Chondrocyte (in vitro differentiated cells): ENCODE data around the gene PWP2. TPM values are rescaled to one million over a fixed set of nuclear protein-coding genes. Genes with fewer than 3 reads are reported as not detected.
A peak's percentile ranks its signal among the peaks of the same experiment; 100 is the strongest.
"Not testable (repeated sequence)": the region's sequence is repeated elsewhere in the genome, so short reads cannot be mapped to it uniquely, and the experiment has no call there.

Experiments
- DNase-seq: peaks from one replicate; pipeline ENCODE4 v3.0.0; 2021; ENCODE audit warnings: mixed read lengths, low spot score
- H3K27ac Mint-ChIP-seq: one replicate; pipeline ENCODE4 v1.8.0; 2021; ENCODE audit warnings: mild to moderate bottlenecking, moderate library complexity, mixed read lengths; ENCODE audit not compliant: unreplicated experiment
- H3K27me3 Mint-ChIP-seq: 2 replicates; pipeline ENCODE4 v1.8.0; 2021; ENCODE audit warnings: low read depth, mixed read lengths
- H3K36me3 Mint-ChIP-seq: 2 replicates; pipeline ENCODE4 v1.8.0; 2021; ENCODE audit warnings: low read depth, mixed read lengths
- H3K4me1 Mint-ChIP-seq: 2 replicates; pipeline ENCODE4 v1.8.0; 2021; ENCODE audit warnings: low read depth, mild to moderate bottlenecking, mixed read lengths
- H3K4me3 Mint-ChIP-seq: one replicate; pipeline ENCODE4 v1.8.0; 2021; ENCODE audit warnings: mild to moderate bottlenecking, moderate library complexity, mixed read lengths; ENCODE audit not compliant: unreplicated experiment
- H3K9me3 Mint-ChIP-seq: 2 replicates; pipeline ENCODE4 v1.8.0; 2021; ENCODE audit warnings: low read depth, mixed read lengths
- CTCF ChIP-seq: fragments of 200-600 bp; sonication (generic); IDR thresholded peaks from 2 replicates; pipeline ENCODE4 v1.5.0; 2021; ENCODE audit warnings: antibody characterized with exemption, mild to moderate bottlenecking, moderate library complexity
- long read RNA-seq: library from polyadenylated mRNA; stranded (forward); transcript quantifications from one replicate; pipeline ENCODE4 v2.0.0, GENCODE V29; 2021
- total RNA-seq: library from RNA; stranded (reverse); gene quantifications from 3 replicates; pipeline ENCODE4 v1.2.1, GENCODE V29; 2021

Gene PWP2
- 0.36 to 2.5 TPM (median 1.9 TPM) in 3 replicates for total RNA-seq
- long read RNA-seq = 0 reads

GRCh38 chr21:44107026-44107501 is at the start of gene PWP2:
Gene PWP2, plus strand, starts transcription at chr21:44107399. Its CDS starts 18 bp downstream, at chr21:44107417.
- not testable (repeated sequence) for H3K9me3 Mint-ChIP-seq, H3K4me3 Mint-ChIP-seq, H3K4me1 Mint-ChIP-seq, DNase-seq, H3K36me3 Mint-ChIP-seq, H3K27ac Mint-ChIP-seq, H3K27me3 Mint-ChIP-seq

GRCh38 chr21:44057960-44058651 is 49.1 kb upstream of the PWP2 start:
- H3K4me3 Mint-ChIP-seq = no peak overlapping the region
- no peak for DNase-seq
- peaks cover 18% of the 10 kb centered on the region for H3K36me3 Mint-ChIP-seq
- TF ChIP-seq CTCF = no peak
- no peaks in the 10 kb centered on the region for H3K9me3 Mint-ChIP-seq
- peak overlapping the region; percentile 73 for H3K27ac Mint-ChIP-seq
- peaks cover 37% of the 10 kb centered on the region for H3K4me1 Mint-ChIP-seq
- no peaks in the 10 kb centered on the region for H3K27me3 Mint-ChIP-seq

- TF ChIP-seq CTCF = no peak
- DNase-seq = no peak
- Mint-ChIP-seq H3K27me3 (no peaks in the 10 kb centered on the region), H3K4me3 (no peak overlapping the region), H3K36me3 (peaks cover 21% of the 10 kb centered on the region), H3K4me1 (peaks cover 36% of the 10 kb centered on the region), H3K27ac (no peak overlapping the region), H3K9me3 (no peaks in the 10 kb centered on the region)
Observed at GRCh38 chr21:44058652-44058964, 48.6 kb upstream of the PWP2 start.

GRCh38 chr21:44058981-44059380 is 48.2 kb upstream of the PWP2 start:
- Mint-ChIP-seq H3K36me3 (peaks cover 23% of the 10 kb centered on the region), H3K4me1 (peaks cover 32% of the 10 kb centered on the region), H3K9me3 (no peaks in the 10 kb centered on the region), H3K4me3 (no peak overlapping the region), H3K27me3 (no peaks in the 10 kb centered on the region), H3K27ac (no peak overlapping the region)
- TF ChIP-seq CTCF = no peak
- no peak for DNase-seq

GRCh38 chr21:44059710-44060109 is 47.5 kb upstream of the PWP2 start:
- no peak for TF ChIP-seq CTCF
- Mint-ChIP-seq H3K27me3 (no peaks in the 10 kb centered on the region), H3K4me3 (no peak overlapping the region), H3K36me3 (peaks cover 24% of the 10 kb centered on the region), H3K27ac (no peak overlapping the region), H3K4me1 (peaks cover 25% of the 10 kb centered on the region), H3K9me3 (no peaks in the 10 kb centered on the region)
- no peak for DNase-seq

- H3K36me3 Mint-ChIP-seq = peaks cover 25% of the 10 kb centered on the region
- peaks cover 11% of the 10 kb centered on the region for H3K4me1 Mint-ChIP-seq
- H3K9me3 Mint-ChIP-seq = no peaks in the 10 kb centered on the region
- H3K4me3 Mint-ChIP-seq = no peak overlapping the region
- no peak for TF ChIP-seq CTCF
- no peaks in the 10 kb centered on the region for H3K27me3 Mint-ChIP-seq
- H3K27ac Mint-ChIP-seq = no peak overlapping the region
- no peak for DNase-seq
Observed at GRCh38 chr21:44062380-44062779, 44.8 kb upstream of the PWP2 start.
